SU-DHL-6 (cell line): ENCODE results near the gene NXPH3.

Source experiments
- EZH2phosphoT487 ChIP-seq: fragments of 200-600 bp; sonication (generic), shearing (Covaris generic); conservative IDR thresholded peaks from 2 replicates; pipeline ENCODE4 v1.6.1; 2018; ENCODE audit warnings: mild to moderate bottlenecking, antibody characterized with exemption, low read length, moderate library complexity, mixed read lengths
- TF ChIP-seq, protein P1 (sequence below): fragments of 200-600 bp; sonication (generic); IDR thresholded peaks from one replicate; pipeline ENCODE4 v1.5.1; 2017; ENCODE audit warnings: antibody characterized with exemption, mild to moderate bottlenecking, low read length, moderate library complexity; ENCODE audit not compliant: insufficient read depth, poor library complexity, severe bottlenecking

DNA sequence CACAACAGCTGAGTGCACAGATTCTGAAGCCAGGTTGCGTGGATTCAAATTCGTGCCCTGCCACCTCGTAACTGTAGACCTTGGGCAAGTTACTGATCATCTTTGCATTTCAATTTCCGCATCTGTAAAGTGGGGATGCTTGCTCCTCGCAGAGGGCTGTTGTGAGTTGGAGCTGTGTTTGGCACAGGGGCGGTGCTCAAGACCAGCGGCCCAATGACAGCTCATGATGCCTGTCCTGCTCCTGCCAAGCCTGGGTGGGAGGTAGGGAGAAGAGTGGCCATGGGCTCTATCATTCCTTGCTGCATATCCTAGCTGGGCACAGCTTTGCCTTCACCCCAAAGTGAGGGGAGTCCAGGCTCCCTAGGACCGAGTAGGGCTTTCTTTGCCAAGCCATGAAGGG, 12.6 kb downstream of the NXPH3 start:
- TF ChIP-seq, protein P1, sequence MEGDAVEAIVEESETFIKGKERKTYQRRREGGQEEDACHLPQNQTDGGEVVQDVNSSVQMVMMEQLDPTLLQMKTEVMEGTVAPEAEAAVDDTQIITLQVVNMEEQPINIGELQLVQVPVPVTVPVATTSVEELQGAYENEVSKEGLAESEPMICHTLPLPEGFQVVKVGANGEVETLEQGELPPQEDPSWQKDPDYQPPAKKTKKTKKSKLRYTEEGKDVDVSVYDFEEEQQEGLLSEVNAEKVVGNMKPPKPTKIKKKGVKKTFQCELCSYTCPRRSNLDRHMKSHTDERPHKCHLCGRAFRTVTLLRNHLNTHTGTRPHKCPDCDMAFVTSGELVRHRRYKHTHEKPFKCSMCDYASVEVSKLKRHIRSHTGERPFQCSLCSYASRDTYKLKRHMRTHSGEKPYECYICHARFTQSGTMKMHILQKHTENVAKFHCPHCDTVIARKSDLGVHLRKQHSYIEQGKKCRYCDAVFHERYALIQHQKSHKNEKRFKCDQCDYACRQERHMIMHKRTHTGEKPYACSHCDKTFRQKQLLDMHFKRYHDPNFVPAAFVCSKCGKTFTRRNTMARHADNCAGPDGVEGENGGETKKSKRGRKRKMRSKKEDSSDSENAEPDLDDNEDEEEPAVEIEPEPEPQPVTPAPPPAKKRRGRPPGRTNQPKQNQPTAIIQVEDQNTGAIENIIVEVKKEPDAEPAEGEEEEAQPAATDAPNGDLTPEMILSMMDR: no peak
- TF ChIP-seq EZH2phosphoT487: no peak
